Measurements from ENCODE around the gene GGA1.

DNA sequence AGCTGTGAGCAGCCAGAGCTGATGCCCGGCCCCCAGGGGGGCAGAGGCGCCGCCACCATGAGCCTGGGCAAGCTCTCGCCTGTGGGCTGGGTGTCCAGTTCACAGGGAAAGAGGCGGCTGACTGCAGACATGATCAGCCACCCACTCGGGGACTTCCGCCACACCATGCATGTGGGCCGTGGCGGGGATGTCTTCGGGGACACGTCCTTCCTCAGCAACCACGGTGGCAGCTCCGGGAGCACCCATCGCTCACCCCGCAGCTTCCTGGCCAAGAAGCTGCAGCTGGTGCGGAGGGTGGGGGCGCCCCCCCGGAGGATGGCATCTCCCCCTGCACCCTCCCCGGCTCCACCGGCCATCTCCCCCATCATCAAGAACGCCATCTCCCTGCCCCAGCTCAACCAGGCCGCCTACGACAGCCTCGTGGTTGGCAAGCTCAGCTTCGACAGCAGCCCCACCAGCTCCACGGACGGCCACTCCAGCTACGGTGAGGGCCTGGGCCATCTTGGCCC is 42.3 kb upstream of the GGA1 start:
- TF ChIP-seq, protein P1, sequence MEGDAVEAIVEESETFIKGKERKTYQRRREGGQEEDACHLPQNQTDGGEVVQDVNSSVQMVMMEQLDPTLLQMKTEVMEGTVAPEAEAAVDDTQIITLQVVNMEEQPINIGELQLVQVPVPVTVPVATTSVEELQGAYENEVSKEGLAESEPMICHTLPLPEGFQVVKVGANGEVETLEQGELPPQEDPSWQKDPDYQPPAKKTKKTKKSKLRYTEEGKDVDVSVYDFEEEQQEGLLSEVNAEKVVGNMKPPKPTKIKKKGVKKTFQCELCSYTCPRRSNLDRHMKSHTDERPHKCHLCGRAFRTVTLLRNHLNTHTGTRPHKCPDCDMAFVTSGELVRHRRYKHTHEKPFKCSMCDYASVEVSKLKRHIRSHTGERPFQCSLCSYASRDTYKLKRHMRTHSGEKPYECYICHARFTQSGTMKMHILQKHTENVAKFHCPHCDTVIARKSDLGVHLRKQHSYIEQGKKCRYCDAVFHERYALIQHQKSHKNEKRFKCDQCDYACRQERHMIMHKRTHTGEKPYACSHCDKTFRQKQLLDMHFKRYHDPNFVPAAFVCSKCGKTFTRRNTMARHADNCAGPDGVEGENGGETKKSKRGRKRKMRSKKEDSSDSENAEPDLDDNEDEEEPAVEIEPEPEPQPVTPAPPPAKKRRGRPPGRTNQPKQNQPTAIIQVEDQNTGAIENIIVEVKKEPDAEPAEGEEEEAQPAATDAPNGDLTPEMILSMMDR (IDR thresholded peaks at IDR 0.05; ENCODE audit: low read length) = no peak
- TF ChIP-seq EZH2 (optimal IDR thresholded peaks at IDR 0.05; ENCODE audit: low read depth, low read length) = no peak
